H1 (cell line): ENCODE data around the gene MED12L. TPM values are rescaled to one million over a fixed set of nuclear protein-coding genes. Genes with fewer than 3 reads are reported as not detected.
A peak's percentile ranks its signal among the peaks of the same experiment; 100 is the strongest.

Experiments
- polyA plus RNA-seq, 7 experiments: library from polyadenylated mRNA; depleted of rRNA in 3 of 7; stranded (reverse) in 5 of 7; unstranded in 2 of 7; fragments of >200 nt in 5 of 7; fragments of 200-250 nt in 2 of 7; gene quantifications; 1 replicate in 5 of 7; 2 replicates in 1 of 7; 4 replicates in 1 of 7; pipeline versions ENCODE4 v1.2.1 to v1.2.3, GENCODE V29; 2011 to 2013; ENCODE audit warnings: missing spikeins in 2 of 7, mixed read lengths in 2 of 7
- total RNA-seq: library from RNA; stranded (reverse); fragmentation: NEBNext Ultra II Directional; extraction: Animal tissue kit (Norgen Biotek cat#: 25700); gene quantifications from 2 replicates; pipeline ENCODE4 v1.2.1, GENCODE V29; 2021
- TF ChIP-seq, protein P1 (sequence below): IDR thresholded peaks from 2 replicates; pipeline ENCODE4 v1.6.1; 2012; ENCODE audit warnings: low read length, inconsistent platforms

MED12L gene
- total and polyA plus RNA-seq, 2 of the 8 experiments (the other 6 are each of a cell fraction or from before 2014, with no cell fraction given), result 3.6 to 26.2 TPM

DNA sequence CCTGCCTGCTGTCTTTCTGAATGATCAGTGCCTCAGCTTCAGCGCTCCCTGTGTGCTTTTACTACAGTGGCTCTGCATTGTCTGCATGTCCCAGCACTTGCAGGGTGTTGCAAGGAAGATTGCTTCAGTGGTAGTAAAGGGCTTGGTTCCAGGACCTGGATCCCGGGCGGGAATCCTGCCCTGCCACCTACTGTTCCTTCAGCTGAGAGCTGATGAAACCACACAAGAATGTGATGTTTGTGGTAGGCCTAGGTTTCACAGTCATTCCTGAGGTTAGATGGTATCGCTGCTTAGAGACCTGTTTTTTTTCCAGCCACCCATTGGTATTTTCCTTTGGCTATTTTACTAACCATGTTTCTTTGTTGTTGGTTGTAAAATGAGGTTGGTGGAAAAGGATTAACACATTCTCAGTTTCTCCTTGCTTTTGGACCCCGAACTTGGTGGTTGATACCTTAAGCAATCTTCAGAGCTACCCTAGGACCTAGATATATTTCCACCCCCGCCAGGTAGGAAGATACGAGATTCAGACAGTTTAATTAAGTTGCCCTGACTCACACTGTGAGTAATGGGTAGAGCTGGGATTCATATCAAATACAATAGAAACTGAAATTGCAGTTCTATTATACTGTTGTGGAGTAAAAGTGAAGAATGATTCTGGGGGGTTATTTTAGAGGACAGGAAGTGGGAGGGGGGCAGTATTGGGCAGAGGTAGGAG, 219.8 kb downstream of the MED12L start (continued):
- TF ChIP-seq, protein P1, sequence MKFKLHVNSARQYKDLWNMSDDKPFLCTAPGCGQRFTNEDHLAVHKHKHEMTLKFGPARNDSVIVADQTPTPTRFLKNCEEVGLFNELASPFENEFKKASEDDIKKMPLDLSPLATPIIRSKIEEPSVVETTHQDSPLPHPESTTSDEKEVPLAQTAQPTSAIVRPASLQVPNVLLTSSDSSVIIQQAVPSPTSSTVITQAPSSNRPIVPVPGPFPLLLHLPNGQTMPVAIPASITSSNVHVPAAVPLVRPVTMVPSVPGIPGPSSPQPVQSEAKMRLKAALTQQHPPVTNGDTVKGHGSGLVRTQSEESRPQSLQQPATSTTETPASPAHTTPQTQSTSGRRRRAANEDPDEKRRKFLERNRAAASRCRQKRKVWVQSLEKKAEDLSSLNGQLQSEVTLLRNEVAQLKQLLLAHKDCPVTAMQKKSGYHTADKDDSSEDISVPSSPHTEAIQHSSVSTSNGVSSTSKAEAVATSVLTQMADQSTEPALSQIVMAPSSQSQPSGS, result peak; percentile 81; the same call in 1 of the 2 replicates
